Fibroblast of skin of back (primary cell): Measurements from ENCODE around the gene LEMD2.

Source experiments
- DNase-seq: peaks from one replicate; pipeline ENCODE4 v3.0.0-alpha.2; 2013

LEMD2 gene

DNA sequence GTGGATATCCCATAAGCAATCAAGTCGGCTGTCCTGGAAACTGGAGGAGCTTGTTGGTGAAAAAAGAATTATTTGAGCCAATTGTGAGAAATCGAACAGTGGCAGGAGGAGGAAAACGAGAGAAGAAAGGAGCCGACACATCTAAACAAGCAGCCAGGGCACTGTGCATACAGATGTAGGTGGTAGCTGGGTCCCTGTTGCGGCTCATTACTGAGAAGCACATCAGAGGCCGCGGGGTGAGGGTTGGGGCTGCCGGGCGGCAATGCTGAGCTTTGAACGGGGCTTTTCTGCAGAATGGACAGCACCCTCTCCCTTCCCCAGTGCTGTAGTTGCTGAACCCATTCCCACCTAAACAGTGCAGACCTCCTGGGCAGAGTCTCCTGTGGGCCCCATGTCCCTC is 4.1 kb upstream of the LEMD2 start:
- no peak for DNase-seq

DNA sequence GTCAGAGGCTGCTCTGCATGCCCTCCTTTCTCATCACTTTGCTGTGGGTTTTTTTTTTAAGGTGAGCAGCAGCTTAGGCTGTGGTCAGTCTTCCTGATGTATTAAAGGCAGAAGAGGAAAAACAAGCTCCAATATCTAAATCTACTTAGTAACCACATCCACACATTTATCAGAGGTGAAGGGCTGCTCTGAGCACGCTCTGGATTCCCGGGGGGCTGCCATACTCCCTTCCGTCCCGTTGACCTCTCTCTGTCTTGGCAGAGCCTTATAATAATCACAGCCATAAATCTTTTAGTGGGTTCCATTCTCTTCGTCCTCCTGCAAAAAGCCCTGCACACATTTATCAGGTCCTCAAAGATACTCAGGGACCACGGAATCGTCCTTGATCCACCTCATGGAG is 2.7 kb upstream of the LEMD2 start:
- DNase-seq: no peak

DNA sequence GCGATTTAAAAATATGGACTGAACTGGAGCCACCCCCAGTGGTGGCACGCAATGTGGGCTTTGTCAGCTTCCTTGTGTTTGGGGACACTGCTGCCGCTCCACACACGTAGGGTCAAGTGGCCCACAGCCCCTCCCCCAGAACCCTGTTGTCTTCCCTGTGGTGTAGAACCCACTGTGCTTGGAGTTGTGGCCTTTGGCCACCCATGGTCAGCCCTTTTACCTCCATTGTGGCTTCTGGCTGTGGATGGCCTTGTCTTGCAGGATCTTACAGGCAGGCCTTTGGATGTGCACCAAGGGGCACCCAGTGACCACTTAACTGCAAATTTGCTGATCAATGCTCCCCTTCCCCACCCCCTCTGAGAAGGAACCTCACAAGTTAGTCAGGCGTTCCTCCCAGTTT is 2.0 kb upstream of the LEMD2 start:
- DNase-seq: no peak

DNA sequence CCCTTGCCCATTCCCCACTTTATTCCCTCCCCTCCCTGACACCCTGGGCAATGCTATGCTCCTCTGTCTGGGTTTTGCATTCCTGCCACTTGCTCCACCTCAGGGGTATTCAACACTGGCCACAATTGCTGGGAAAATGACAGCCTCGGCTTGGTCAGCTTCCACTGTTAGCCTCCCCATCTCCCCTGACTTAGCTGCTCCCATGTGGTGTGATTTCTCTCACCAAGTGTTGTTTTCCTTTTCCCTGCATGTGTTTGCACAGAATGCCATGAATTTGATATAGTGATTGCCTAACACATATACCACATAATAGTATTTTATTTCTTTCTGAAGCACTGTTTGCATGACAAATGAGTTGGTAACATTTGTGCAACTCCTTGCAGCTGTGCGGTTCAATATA is 1.4 kb upstream of the LEMD2 start:
- DNase-seq: no peak

DNA sequence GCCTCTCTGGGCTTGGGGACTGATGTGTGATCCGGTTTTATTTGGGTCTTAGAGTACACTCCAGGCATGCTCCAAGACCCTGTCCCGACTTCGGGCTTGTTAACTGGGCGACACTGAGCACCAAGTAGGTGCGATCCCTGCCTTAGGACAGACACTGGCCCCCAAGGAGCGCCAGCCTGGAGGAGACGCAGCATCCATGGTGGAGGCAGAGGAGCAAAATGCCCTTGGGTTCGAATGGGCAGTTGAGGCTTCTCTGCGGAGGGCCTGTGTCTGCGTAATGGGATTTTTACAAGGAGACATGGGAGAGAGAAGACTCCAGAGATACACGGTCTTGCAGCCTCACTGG is 593 bp upstream of the LEMD2 start:
- DNase-seq: no peak

DNA sequence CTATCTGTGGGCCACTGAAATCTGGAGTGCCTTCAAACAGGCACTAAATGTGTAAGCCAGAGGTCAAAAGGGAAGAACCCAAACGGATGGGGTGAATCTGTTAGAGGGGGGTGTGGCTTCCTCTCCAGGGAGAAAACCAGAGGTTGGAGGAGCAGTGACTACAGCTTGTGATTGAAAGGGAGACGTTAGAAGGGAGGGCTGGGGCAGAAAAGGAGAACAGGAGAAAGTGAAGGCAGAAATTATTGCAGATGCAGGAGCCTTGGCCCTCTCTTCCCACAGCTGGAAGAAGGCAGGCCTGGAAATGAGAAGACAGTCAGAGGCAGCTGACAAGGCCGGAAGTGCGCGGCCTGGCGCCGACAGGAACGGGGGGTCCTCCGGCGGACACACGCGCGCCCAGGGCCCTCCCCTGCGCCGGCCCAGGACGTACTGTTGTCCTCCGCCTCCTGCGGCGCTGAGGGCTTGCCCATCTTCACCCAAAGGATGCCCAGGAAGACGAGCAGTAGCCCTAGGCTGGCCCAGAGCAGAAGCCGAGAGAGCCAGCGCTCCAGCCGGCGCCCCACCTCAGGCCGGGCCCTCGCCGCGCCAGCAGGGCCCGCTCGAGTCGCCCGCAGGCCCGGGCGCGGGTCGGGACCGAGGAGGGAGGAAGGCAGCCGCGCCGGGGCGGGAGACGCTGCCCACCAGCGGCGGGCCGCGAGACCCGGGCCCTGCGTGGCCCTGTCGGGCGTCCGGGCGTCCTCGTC is 806 bp downstream of the LEMD2 start:
- peak; percentile 79 for DNase-seq

DNA sequence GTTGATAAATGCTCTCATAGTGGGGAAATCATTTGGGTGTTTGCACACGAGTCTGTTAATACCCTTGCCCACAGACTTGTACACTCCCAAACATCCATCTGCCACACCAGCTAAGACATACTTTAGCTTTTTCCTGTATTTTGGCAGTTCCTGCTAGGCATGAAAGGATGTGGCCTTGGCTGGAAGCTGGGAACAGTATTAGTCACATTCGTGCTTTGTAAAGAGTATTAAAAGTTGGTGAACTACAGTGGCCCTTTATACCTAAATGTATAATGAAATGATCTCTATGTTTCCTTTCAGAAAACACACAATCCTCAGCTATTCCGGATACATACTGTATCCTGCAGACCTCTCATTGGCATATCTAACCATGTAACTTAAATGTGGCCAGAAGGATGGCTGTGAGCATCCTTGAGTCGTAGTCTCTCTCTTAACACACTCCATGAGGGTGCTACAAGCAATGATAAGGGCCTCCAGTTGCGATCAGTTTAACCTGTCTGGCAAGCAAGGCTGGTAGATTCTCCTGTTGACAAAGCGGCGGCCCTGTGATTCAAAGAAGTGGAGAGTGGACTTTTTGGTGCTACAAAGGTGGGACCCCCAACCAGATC is 1.5 kb downstream of the LEMD2 start:
- DNase-seq: peak; percentile 49

DNA sequence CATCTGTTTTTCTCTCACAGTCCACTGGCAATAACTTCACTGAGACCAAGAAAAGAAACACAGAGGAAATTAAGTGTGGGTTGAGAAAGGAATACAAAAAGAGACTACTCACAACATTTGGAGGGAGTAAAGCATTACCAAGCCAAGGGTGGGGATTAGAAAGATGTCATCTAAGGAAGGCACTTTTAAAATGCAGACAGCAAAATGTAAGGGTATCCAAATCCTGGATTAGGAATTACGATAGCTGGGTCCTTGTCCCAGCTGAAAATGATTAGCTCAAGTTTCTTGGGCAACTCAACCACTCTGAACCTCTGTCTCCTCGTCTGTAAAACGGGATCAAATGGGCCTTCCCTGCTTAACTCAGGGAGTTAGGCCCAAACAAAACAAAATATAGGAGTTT is 2.2 kb downstream of the LEMD2 start:
- no peak for DNase-seq

DNA sequence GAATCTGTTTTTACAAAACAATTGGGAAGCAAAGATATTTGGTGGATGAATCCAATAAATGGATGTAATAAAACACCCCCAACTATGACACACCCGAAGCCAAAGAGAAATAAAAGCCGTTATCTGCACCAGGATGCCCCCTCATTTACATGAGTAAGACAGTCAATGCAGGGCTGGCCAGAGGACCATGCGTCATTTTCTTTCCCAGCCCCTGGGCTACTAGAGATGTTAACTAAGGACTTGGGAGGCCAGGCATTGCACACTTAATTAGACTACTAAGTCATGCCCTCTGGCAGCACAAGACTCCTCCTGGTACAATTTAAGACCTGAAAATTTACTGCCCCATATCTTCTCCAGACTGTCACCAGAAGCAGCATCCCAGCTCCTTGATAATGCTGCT is 3.2 kb downstream of the LEMD2 start:
- peak; percentile 38 for DNase-seq

DNA sequence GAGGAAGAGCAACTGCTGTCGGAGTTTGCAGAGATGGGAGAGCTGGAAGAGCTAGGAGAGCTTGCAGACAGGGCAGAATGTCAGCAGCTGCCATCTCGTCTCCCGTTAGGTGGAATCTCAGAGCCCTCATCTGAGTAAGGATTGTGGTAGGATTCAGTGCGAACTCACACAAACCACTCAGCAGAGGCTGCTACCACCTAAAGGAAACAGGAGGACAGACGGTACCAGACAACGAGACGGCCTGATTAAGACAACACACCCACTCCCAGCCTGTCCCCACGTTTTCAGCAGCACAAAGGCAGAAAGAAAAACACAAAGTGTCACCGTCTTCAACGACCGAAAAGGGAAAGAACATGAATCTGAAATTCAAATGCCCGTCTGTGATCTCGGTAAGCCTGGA is 4.1 kb downstream of the LEMD2 start:
- no peak for DNase-seq

DNA sequence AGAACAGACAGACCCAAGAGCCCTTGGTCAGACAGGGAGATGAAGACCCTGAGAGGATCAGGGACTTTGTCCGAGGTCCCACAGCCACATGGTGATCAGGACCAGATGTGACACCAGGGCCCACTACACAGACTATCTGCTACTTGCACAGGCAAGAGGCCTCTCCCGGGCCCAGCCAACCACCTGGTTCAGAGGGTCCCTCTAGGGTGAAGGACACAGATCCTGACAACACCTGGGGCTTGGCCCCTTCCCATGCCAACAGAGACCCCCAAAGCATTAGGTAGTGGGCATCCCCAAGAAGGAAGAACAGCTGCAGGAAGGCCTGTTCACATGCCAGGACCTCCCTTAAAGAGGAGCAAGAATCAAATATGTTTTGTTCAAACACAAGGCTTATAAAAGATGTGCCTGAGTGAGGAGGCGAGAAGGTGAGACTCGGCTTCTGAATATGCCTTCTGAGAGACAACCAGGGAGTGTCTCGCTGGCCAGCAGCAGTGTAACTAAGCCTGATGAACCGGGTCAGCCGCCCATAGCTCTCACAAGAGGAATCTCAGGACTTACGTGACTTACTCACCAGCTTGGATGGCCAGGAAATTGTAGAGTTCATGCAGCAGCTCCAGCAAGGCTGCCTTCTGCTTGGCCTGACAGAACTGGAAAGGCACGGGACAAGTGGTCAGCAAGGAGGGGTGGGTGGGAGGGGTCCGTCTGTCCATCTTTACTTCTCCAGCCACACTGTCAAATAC is 5.0 kb downstream of the LEMD2 start:
- DNase-seq: no peak

DNA sequence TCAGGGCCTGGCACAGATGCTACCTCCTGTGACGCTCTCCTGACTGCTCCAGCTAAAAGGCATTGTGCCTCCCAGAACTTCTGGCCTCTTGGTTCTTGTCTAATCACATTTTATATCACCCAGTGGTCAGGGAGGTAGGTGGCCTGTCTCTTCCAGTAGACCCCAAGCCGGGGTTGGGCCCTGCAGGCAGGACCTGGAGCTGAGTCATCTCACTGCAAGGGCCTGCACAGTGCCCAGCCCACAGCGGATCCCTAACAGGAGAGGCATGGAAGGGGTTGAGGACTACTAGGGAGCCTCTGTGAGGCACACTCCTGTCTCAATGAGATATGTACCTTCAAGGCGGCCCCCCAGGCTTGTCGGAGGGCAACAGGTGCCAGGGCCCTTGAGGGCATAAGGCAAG is 6.4 kb downstream of the LEMD2 start:
- no peak for DNase-seq

DNA sequence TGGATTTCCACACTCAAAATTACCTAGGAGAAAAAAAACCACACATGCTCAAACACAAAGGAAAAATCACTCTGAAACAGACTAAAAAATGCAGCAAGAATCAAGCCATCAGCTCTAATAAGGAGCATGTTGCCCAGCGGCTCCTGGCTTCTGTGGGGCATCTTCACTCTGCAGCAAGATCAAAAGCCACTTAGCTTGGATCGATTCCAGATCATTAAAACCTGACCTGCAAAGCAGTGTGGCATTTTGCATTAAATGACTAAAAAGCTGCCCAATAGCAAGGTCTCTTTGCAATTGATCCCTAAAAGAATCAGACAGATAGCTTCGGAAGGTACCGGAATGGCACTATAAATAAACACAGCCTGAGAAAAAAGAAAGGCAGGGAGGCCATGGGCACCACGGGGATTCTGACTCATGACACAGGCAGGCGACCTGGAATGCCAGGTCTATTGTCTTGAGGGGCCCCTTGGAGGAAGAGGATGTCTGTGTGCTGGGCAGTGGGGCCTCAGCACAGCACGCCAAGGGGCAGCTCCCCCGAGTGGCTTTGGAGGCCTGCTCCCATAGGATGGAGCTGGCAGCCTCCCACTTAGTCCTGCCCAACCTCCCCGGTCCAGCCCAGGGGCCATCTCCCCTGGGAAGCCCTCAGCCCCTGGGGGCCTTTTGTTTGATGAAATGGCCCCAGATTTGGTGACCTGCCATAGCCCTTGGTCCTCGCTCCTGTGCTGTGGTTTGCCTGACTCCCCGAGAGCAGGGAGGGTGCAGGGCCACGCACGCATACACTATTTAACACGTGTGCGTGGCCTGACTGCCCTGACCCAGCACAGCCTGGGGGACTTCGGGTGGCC is 7.6 kb downstream of the LEMD2 start:
- peak; percentile 77 for DNase-seq

DNA sequence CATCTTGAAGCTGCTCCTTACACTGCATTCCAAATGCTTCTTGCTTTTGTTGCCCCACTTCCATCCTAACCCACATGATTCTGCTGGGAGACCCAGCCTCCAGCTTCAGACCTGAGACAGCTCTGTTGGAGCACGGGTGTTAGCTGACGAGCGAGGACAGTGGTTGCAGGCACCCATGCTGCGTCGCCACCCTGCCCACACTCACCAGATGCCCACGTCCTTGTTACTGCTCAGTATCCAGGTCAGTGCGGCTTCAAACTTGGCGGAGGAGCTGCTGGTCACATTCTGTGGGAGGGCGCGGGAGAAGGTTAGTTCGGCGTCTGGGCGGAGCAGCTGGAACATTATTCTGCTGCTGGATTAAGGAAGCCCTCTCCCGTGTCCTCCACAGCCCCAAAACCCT is 9.0 kb downstream of the LEMD2 start:
- no peak for DNase-seq

DNA sequence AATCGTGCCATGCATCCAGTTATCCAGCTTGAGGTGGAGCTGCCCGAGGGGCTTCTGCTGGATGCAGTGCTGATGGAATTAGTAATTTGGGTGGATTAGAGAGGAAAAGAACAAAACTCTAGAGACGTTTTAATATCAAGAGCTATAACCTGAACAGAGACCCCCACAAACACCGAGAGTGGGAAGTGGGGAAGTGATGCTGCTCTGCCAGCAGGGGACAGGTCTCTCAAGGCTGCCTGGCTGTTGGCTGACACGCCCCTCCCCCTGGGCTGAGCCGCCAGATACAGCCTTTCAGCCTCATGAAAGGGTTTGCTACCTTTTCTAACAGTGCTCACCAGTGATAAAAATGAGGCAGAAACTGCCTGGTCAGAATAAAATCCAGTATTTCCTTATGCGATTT is 9.6 kb downstream of the LEMD2 start:
- no peak for DNase-seq

DNA sequence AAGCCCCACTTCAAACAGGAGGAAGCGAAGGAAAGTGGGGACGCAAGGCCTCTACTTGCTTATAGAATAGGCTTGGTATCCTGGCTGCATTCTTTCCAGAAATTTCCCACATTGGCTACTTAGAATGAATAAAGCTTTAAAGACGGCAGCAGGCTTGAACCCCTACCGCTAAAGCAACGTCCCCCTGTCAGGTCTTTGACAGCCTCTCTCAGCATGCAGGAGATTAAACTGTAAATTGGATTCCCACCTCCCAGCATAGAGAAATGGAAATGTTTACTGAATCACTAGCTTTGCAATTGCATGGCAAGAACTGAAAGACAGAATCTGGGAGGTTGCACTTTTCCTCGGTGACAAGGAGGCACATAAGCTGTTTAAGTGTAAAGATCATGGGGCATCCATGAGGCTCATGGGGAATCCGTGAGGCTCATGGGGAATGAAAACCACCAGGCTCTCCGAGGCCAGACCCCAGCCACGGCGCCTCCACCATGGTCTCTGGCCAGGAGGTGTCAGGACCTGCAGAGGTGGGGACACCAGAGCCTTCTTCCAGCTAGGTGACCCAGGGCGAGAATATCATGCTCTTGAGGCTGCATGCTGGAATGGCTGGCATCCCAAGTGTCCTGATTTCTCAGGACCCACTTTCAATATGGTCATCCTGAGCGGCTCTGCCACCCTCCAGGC is 10.3 kb downstream of the LEMD2 start:
- no peak for DNase-seq

DNA sequence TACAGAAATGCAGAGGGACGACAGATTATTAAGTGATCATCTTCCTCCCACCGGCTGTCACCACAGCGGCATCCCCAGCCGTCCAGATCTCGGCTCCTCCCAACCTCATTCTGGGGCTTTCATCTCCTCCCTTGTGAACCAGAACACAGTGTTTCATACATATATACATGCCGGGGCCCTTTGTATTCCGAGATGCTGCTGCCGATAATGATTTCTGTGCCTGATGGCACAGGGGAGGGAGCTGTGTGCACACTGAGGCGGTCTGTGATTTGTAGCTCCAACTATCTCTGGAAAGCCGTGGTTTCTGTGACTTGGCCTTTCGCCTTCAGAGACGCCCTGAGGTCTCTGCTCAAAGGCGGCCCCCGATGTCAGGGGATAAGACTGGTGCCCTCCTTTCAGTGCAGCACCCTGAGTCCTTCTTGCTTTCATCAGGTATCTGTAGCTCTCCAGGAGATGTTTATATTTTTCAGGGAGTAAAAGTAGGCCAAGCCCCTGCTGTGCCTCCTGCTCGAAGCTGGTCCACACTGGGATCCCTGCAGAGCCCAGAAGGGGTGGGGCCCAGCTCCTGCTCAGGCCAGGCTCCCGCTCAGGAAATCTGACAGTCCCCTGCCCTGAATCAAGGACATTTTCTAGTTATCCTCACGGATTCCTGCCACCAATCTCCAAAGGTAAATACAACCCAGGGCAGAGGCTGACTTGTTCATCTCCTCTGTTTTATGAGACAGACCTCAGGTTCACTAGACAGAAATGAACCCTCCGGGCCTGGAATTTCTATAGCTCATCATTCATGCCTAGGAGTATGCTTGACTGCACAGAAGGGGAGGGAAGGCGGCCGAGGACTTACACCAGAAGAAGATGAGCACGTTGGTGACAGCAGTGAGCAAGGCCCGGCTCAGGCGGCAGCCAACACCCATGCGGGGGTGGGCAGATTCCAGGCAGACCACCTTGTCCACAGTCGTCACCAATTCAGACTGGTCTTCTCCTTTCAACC is 11.2 kb downstream of the LEMD2 start:
- DNase-seq: no peak

DNA sequence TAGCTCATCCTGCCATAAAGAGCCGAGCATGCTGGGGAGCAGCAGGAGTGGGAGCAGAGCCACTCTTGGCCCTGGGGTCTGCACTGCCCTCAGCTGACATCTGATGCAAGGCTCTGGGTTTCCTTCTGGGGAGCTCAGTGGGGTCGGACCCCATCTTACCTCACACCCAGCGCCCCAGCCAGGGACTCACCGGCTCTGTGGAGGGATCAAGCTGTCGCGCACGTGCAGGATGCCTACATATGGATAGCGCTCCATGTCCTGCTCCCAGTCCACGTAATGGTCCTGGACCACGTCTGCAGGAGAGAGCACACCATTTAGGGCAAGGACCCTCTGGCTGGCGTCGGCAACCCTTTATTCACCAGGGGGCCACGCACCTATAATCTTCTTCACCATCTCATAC is 12.2 kb downstream of the LEMD2 start:
- DNase-seq: no peak

DNA sequence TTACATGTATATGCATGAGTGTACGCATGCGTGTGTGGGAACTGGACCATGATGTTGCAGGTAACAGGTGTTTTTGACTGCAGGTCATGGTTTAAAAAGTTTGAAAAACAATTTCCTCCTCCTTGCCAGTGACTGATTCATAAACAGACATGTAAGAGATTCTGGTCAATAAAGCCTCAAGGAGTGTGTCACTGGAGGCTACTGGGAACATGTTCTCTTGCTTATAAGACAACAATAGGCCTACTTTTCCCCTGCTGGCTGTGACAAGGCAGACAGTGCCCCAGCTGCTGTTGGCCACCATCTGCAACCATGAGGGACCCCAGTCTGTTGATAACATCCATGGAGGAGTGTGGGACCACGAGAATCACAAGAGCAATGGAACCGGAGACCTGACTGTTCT is 12.7 kb downstream of the LEMD2 start:
- no peak for DNase-seq

DNA sequence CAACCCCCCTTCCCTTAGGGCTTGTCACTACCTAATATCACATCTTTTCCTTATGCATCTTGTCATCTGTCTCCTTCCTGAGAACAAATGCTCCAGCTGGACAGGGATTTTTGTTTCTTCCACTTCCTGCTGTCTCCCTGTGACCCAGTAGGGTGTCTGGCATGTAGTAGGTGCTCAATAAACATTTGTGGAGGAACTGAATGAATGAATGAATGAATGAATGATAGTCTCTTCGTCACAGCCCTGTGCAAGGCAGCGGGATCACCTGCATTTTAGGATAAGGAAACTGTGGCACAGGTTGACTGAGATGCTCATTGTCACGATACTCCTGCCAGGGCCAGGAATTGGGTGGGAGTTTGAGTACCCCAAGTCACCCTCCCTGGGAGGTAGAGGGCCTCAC is 14.2 kb downstream of the LEMD2 start:
- no peak for DNase-seq

DNA sequence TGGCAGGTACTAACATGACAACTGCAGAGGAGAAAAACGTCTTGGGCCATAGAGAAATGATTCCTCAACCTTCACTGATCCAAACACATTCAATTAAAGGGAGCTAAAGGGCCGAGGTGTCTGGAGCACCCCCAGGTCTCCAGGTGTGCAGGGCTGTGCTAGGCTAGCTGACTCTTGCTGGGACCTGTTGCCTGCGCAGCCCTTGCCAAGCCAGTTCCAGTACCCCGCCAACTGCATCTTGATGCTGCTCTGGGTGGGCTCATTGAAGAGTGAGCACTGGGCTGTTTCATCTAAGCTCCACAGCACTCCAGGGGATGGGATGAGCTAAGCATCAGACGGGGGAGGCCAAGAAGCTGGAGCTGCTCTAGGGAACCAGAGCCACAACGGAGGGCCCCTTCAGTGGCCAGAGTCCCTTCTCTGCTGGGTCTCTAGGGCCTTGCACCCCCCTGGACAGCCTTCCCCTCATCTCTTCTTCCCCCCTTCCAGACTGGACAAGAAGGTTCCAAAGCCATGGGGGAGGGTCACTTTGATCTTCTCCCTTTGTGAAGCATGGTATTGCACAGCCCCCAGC is 15.9 kb downstream of the LEMD2 start:
- DNase-seq: no peak
